Activated CD8-positive, alpha-beta T cell treated with anti-CD3 and anti-CD28 coated beads, Interleukin-2, amount 10 ng/mL, durations not matched to agents 7 days and 5 days (primary cell): ENCODE results near the gene SH2D3C. TPM values are rescaled to one million over a fixed set of nuclear protein-coding genes. Genes with fewer than 3 reads are reported as not detected.

Source experiments
- ATAC-seq: fragments of 150-1000 bp; cut with Tn5 transposase; one replicate; pipeline ENCODE4 v1.10.0; 2021; ENCODE audit warnings: moderate library complexity
- CTCF ChIA-PET: fragments of 350-600 bp; sonication (Branson Sonifier 250); formaldehyde crosslinking; loops from one replicate; lab custom pipeline; 2021; ENCODE audit warnings: antibody characterized with exemption; lab: Charles Lee
- POLR2A ChIA-PET: fragments of 350-600 bp; sonication (Branson Sonifier 250); formaldehyde crosslinking; loops from one replicate; lab custom pipeline; 2021; ENCODE audit warnings: antibody characterized with exemption; lab: Charles Lee
- DNase-seq: peaks from one replicate; pipeline ENCODE4 v3.0.0-alpha.2; 2020
- H3K27ac Mint-ChIP-seq: one replicate; pipeline ENCODE4 v1.8.0; 2021; ENCODE audit warnings: mild to moderate bottlenecking, mixed read lengths
- H3K27me3 Mint-ChIP-seq: one replicate; pipeline ENCODE4 v1.8.0; 2021; ENCODE audit warnings: low read depth, mixed read lengths
- H3K36me3 Mint-ChIP-seq: one replicate; pipeline ENCODE4 v1.8.0; 2021; ENCODE audit warnings: low read depth, mixed read lengths
- H3K4me1 Mint-ChIP-seq: one replicate; pipeline ENCODE4 v1.8.0; 2021; ENCODE audit warnings: low read depth, mixed read lengths
- H3K4me3 Mint-ChIP-seq: one replicate; pipeline ENCODE4 v1.8.0; 2021; ENCODE audit warnings: mild to moderate bottlenecking, mixed read lengths
- H3K9me3 Mint-ChIP-seq: one replicate; pipeline ENCODE4 v1.8.0; 2022; ENCODE audit warnings: mixed read lengths; ENCODE audit not compliant: insufficient read depth
- total RNA-seq, 2 experiments: library from RNA; stranded (reverse); gene quantifications; one replicate each; pipeline ENCODE4 v1.2.3, GENCODE V29; 2021

Gene SH2D3C
- total RNA-seq, 2 experiments from 2014 or later: 75.6 to 77.5 TPM

DNA sequence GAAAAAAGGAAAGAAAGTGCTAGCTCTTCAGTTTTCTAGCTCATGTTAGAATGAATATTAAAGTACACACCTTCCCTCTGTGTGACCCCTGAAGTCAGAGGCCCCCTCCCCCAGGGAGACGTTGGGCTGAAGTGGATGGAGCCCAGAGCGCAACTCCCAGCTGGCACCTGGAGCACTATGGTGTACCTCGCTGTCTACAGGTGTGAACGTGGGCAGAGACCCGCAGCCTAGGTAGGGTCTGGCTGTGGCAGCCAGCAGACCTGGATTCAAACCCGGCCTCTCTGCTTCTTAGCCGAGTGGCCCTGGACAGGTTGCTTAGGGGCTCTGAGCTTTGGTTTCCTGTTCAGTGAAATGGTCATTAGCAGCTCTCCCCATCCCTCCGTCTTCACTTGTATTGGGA lies 49.7 kb downstream of the SH2D3C start:
- H3K9me3 Mint-ChIP-seq: no peaks in the 10 kb centered on the region
- ChIA-PET POLR2A (no interaction called here), CTCF (interaction anchor here (0.6 to 1.5 kb wide), 8 partner anchors 72 to 787 kb away, joined by 3 to 5 read pairs (median 3); no protein-coding TSS in a partner anchor)
- H3K27me3 Mint-ChIP-seq: no peaks in the 10 kb centered on the region
- no peak overlapping the region for H3K27ac Mint-ChIP-seq
- H3K4me1 Mint-ChIP-seq: peaks cover 7% of the 10 kb centered on the region
- ATAC-seq (no peak), DNase-seq (no peak)
- no peak overlapping the region for H3K4me3 Mint-ChIP-seq
- H3K36me3 Mint-ChIP-seq: no peaks in the 10 kb centered on the region

DNA sequence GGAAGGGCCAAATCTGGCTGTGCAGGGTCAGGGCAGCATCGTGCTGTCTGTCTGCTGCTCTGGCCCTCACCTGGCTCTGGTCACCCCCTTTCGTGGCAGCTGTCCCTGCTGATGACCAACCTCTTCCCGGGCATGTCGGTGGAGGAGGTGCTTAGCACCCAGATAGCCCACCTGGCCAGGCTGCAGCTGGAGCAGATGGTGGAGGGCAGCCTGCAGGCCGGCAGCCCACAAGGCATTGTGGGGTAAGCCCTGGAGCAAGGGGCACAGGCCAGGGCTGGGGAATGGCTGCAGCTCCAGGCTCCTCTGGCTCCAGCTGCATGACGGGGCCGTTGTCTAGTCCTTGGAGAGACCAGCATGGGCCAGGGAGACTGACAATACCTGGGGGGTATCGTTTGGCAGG lies 51.6 kb downstream of the SH2D3C start:
- Mint-ChIP-seq H3K4me1 (peaks cover 3% of the 10 kb centered on the region), H3K27ac (no peak overlapping the region), H3K9me3 (no peaks in the 10 kb centered on the region), H3K36me3 (no peaks in the 10 kb centered on the region), H3K27me3 (no peaks in the 10 kb centered on the region), H3K4me3 (no peak overlapping the region)
- no peak for ATAC-seq
- POLR2A ChIA-PET: no interaction called here
- DNase-seq: no peak
- CTCF ChIA-PET: no interaction called here

DNA sequence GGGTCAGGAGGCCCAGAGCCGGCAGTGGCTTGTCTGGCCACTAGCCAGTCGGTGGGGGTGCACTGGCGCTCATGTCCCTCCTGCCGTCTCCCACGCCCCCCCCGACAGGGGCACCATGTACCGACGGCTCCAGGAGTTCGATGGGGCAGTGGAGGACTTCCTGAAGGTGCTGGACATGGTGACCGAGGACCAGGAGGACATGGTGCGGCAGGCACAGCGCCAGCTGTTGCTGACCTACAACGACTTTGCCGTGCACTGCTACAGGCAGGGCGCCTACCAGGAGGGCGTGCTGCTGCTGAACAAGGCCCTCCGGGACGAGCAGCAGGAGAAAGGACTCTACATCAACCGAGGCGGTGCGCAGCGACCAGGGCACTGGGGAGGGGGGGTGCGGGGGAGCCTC lies 54.5 kb downstream of the SH2D3C start:
- ChIA-PET POLR2A (no interaction called here), CTCF (no interaction called here)
- DNase-seq (no peak), ATAC-seq (no peak)
- Mint-ChIP-seq H3K36me3 (no peaks in the 10 kb centered on the region), H3K4me1 (peaks cover 26% of the 10 kb centered on the region), H3K9me3 (no peaks in the 10 kb centered on the region), H3K27me3 (no peaks in the 10 kb centered on the region), H3K27ac (no peak overlapping the region), H3K4me3 (no peak overlapping the region)

DNA sequence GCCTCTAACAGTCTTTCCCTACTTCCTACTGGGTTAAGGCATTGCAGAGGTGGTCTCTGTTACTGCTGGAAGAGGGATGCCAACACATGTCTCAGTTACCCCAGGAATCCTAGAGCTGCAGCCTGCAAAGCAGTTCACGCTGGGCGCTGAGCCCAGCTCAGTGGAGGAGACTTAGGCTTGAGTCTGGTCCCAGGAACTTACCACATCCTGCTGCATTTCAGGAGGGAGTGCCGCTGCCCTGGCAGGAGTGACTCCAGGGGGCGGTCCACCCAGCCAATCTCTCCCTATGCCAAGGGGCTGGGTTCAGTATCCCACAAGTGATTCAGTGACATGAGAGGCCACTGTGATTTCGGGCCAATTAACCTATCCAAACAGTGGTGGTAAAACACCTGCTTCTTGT lies 55.0 kb downstream of the SH2D3C start:
- ChIA-PET POLR2A (interaction anchor here (0.6 kb wide), 1 partner anchor 20 kb away, joined by 3 read pairs; no protein-coding TSS in a partner anchor), CTCF (interaction anchor here (0.6 kb wide), 1 partner anchor 135 kb away, joined by 3 read pairs; no protein-coding TSS in a partner anchor)
- no peaks in the 10 kb centered on the region for H3K27me3 Mint-ChIP-seq
- DNase-seq: no peak
- no peaks in the 10 kb centered on the region for H3K9me3 Mint-ChIP-seq
- peaks cover 26% of the 10 kb centered on the region for H3K4me1 Mint-ChIP-seq
- H3K27ac Mint-ChIP-seq: no peak overlapping the region
- no peak overlapping the region for H3K4me3 Mint-ChIP-seq
- no peaks in the 10 kb centered on the region for H3K36me3 Mint-ChIP-seq
- no peak for ATAC-seq

DNA sequence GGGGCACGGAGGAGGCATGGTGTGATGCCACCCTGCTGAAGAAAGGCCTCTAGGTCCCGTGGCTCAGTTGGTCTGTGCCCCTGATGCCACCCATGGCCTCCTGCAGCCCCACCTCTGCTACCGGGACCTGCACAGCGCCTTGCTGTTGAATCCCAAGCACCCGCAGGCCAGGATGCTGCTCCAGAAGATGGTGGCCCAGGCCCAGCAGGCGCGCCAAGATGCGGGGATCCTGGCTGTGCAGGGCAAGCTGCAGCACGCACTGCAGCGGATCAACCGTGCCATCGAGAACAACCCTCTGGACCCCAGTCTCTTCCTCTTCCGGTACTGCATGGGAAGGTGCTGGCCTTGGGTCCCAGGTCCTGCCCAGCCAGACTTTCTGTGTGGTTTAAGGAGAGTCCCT lies 55.5 kb downstream of the SH2D3C start:
- POLR2A ChIA-PET: interaction anchor here (0.6 kb wide), 1 partner anchor 20 kb away, joined by 3 read pairs; no protein-coding TSS in a partner anchor
- ATAC-seq: no peak
- Mint-ChIP-seq H3K27me3 (no peaks in the 10 kb centered on the region), H3K27ac (no peak overlapping the region), H3K4me3 (no peak overlapping the region), H3K4me1 (peaks cover 26% of the 10 kb centered on the region), H3K36me3 (no peaks in the 10 kb centered on the region), H3K9me3 (no peaks in the 10 kb centered on the region)
- no peak for DNase-seq
- CTCF ChIA-PET: interaction anchor here (0.6 kb wide), 1 partner anchor 134 kb away, joined by 3 read pairs; no protein-coding TSS in a partner anchor

DNA sequence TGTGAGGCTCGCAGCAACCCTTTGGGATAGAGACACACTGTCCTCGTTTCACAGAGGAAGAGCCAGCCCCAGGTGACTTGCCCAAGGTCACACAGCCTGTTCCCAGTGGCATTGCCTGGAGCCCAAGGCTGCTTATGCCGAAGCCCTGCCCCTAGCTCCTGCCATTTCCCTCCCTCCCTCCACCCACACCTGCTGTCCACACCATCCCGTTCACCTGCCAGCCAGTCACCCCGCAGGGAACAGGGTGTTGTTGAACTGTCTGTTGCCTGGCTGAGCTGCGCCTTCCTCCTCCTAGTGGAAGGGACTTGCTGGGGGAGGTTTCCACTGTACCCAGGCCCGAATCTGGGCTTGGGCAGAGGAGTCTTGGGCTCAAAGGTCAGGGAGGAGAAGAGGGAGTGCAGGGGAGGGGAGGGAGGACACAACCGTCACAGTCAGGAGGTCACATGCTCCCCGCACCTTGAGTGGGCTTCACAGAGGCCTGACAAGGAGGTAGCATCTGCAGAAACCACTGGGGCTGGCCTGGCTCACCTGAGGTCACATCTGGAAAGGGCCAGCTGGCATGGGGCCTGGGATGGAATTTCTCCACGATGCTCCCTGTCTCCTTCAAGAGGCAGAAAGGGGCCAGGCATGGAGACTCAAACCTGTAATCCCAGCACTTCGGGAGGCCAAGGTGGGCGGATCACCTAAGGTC lies 56.3 kb downstream of the SH2D3C start:
- ATAC-seq (no peak), DNase-seq (no peak)
- Mint-ChIP-seq H3K4me1 (peaks cover 26% of the 10 kb centered on the region), H3K9me3 (no peaks in the 10 kb centered on the region), H3K36me3 (no peaks in the 10 kb centered on the region), H3K27me3 (no peaks in the 10 kb centered on the region), H3K27ac (no peak overlapping the region), H3K4me3 (no peak overlapping the region)
- ChIA-PET POLR2A (interaction anchor here (0.8 kb wide), 1 partner anchor 13 kb away, joined by 3 read pairs; the partner anchor contains the start of gene TOR2A), CTCF (interaction anchor here (5.3 kb wide), 1 partner anchor 13 kb away, joined by 27 read pairs; the partner anchor contains the start of gene TOR2A)

DNA sequence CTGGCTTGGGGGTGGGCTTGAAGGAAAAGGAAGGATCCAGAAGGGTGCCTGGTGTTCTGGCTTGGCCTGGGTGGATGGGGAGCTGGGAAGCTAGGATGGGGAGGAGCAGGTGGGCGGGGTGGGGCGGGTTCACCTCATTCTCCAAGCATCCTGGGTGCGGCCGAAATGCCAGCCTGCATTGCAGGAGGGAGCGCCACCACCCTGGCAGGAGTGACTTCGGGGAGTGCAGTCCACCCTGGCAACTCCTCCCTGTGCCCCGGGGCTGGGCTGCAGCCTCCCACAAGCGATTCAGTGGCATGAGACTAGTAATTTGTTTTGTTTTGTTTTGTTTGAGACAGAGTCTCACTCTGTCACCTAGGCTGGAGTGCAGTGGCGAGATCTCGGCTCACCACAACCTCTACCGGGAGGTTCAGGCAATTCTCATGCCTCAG lies 57.1 kb downstream of the SH2D3C start:
- ChIA-PET POLR2A (interaction anchor here (0.7 to 0.8 kb wide), 2 partner anchors 13 to 346 kb away, joined by 3 read pairs; partner anchors contain the start of genes SLC25A25 and TOR2A), CTCF (interaction anchor here (5.3 kb wide), 1 partner anchor 14 kb away, joined by 27 read pairs; the partner anchor contains the start of gene TOR2A)
- H3K4me1 Mint-ChIP-seq: peaks cover 27% of the 10 kb centered on the region
- H3K27me3 Mint-ChIP-seq: no peaks in the 10 kb centered on the region
- peak overlapping the region; percentile 31 for H3K4me3 Mint-ChIP-seq
- no peak for DNase-seq
- H3K36me3 Mint-ChIP-seq: no peaks in the 10 kb centered on the region
- H3K9me3 Mint-ChIP-seq: no peaks in the 10 kb centered on the region
- H3K27ac Mint-ChIP-seq: peak overlapping the region; percentile 65
- peak; percentile 34 for ATAC-seq

DNA sequence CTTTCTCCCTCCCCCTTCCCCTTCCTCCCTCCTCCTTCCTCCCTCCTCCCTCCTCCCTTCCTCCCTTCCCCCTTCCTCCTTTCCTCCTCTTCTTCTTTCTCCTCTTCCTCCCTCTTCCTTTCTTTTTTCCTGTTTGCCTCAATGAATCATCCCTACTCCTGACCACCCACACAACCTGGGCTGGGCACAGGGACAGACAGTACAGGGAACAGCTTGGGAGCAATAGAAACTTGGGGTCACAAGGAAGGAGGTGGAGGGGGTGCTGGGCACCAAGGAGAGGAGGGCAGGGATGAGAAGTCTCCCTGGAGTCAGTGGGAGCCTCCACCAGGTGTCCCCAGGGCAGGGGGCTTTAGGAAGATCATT lies 57.6 kb downstream of the SH2D3C start:
- H3K4me3 Mint-ChIP-seq: peak overlapping the region; percentile 31
- ATAC-seq (no peak), DNase-seq (no peak)
- no peaks in the 10 kb centered on the region for H3K9me3 Mint-ChIP-seq
- H3K4me1 Mint-ChIP-seq: peaks cover 33% of the 10 kb centered on the region
- no peaks in the 10 kb centered on the region for H3K36me3 Mint-ChIP-seq
- CTCF ChIA-PET: interaction anchor here (5.3 kb wide), 1 partner anchor 14 kb away, joined by 27 read pairs; the partner anchor contains the start of gene TOR2A
- peak overlapping the region; percentile 65 for H3K27ac Mint-ChIP-seq
- POLR2A ChIA-PET: interaction anchor here (0.7 kb wide), 2 partner anchors 347 to 456 kb away, joined by 3 read pairs; partner anchors contain the start of genes GARNL3 and SLC25A25
- no peaks in the 10 kb centered on the region for H3K27me3 Mint-ChIP-seq

DNA sequence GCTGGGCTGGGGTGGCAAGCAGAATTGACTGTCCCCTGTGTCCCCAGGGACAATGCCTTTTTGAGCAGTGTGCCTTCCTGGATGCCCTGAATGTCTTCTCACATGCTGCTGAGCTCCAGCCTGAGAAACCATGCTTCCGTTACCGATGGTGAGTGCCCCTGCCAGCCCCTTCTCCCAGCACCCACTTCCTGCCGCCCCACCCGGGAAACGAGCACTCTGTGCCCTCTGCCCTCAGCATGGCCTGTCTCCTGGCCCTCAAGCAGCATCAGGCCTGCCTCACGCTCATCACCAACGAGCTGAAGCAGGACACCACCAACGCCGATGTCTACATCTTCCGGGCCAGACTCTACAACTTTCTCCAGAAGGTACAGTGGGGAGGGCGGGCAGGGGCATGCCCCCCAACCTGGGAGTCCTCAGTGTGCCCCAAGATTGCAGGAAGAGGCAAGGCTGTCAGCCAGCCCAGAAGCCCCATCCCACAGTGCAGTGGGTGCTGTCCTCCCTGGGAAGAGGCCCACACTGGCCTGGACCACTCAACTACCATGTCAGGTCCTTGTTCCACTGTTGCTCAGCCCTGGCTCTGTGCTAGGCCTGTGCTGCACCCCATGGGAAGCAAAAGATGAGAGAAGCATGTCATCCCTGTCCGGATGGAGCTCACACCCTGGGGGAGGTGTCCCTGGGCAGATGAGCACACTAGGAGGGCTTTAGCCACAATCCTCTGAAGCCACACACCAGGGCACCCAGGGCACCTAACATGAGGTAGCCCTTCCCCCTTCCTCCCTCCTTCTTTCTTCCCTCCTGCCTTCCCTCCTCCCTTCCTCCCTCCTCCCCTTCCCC lies 58.2 kb downstream of the SH2D3C start:
- Mint-ChIP-seq H3K27me3 (no peaks in the 10 kb centered on the region), H3K4me3 (peak overlapping the region; percentile 48), H3K27ac (peak overlapping the region; percentile 95), H3K36me3 (peaks cover 2% of the 10 kb centered on the region), H3K9me3 (no peaks in the 10 kb centered on the region), H3K4me1 (peaks cover 37% of the 10 kb centered on the region)
- ChIA-PET POLR2A (interaction anchor here (0.7 kb wide), 2 partner anchors 211 to 456 kb away, joined by 3 read pairs; partner anchors contain the start of gene GARNL3), CTCF (interaction anchor here (1.2 to 5.3 kb wide), 2 partner anchors 15 to 130 kb away, joined by 4 to 27 read pairs; partner anchors contain the start of gene TOR2A)
- DNase-seq (peak; percentile 45), ATAC-seq (no peak)

DNA sequence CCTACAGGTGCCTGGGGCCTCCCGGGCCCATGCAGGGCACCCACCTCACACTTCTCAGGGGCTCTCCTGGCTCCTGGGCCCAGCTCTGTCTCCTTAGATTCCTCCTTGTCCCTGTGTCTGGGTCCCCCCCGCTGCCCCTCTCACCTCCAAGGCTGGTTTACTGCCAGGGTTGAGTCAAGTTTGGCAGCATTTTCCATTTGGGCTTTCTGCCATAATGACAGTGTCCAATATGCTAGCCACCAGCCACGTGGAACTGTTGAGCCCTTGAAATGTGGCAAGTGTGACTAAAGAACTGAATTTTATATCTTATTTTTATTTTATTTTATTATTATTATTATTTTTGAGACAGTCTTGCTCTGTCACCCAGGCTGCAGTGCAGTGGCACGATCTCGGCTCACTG lies 60.7 kb downstream of the SH2D3C start:
- ChIA-PET POLR2A (no interaction called here), CTCF (interaction anchor here (5.3 kb wide), 1 partner anchor 17 kb away, joined by 27 read pairs; the partner anchor contains the start of gene TOR2A)
- Mint-ChIP-seq H3K27me3 (peaks cover 2% of the 10 kb centered on the region), H3K4me3 (no peak overlapping the region), H3K27ac (no peak overlapping the region), H3K36me3 (peaks cover 2% of the 10 kb centered on the region), H3K9me3 (no peaks in the 10 kb centered on the region), H3K4me1 (peaks cover 39% of the 10 kb centered on the region)
- no peak for DNase-seq
- ATAC-seq: no peak

DNA sequence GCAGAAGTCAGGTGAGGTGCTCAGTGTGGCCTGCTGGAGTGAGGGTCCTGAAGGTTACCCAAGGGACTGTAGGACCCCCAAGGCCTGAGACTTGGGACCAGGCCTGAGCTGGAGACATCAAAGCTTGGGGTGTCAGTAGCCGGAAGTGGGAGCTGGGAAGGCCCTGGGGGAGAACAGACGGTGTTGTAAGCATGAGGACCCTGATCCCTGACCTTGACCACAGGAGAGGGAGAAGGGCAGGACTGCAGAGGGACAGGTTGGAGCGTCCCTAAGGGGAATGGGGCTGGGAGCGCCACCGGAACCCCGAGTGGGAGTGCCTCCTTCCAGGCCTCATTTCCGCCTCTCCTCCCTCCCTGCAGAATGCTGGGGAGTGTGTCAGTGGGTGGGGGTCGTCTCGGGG lies 62.1 kb downstream of the SH2D3C start:
- peak overlapping the region; percentile 96 for H3K27ac Mint-ChIP-seq
- no peaks in the 10 kb centered on the region for H3K9me3 Mint-ChIP-seq
- CTCF ChIA-PET: interaction anchor here (1.6 to 3.2 kb wide), 2 partner anchors 18 to 412 kb away, joined by 5 to 35 read pairs; partner anchors contain the start of gene TOR2A
- peaks cover 41% of the 10 kb centered on the region for H3K4me1 Mint-ChIP-seq
- DNase-seq (no peak), ATAC-seq (no peak)
- H3K27me3 Mint-ChIP-seq: peaks cover 2% of the 10 kb centered on the region
- H3K4me3 Mint-ChIP-seq: peak overlapping the region; percentile 99
- POLR2A ChIA-PET: interaction anchor here (0.7 to 2.3 kb wide), 3 partner anchors 12 to 265 kb away, joined by 3 to 8 read pairs (median 4); partner anchors contain the start of genes LRSAM1 and RPL12
- H3K36me3 Mint-ChIP-seq: peaks cover 2% of the 10 kb centered on the region
